Measurements from ENCODE around the gene LRRC7.

DNA sequence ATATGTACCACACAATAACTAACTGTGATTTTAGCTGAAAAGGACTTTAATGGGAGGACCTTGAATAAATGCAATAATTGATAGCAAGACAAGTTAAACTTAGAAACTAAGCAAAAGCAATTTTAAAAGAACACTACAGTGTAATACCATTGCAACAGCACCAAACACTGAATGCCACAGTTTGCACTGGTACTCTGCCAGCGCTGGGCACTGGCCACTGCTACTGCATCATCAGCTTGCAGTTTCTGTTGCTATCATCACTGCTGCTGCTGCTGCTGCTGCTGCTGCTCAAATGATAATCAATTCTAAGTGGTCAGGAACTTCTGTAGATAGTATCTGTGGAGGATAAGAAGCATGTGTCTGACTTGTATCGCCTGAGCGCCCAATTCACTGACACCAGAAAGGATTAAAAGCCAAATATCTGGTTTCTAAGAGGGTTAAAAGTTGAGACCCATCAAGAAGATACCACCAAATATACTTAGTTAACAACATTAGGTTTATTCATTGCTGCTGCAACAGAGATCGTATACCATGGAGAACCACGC lies 330.8 kb downstream of the LRRC7 start:
- TF ChIP-seq, protein P1, sequence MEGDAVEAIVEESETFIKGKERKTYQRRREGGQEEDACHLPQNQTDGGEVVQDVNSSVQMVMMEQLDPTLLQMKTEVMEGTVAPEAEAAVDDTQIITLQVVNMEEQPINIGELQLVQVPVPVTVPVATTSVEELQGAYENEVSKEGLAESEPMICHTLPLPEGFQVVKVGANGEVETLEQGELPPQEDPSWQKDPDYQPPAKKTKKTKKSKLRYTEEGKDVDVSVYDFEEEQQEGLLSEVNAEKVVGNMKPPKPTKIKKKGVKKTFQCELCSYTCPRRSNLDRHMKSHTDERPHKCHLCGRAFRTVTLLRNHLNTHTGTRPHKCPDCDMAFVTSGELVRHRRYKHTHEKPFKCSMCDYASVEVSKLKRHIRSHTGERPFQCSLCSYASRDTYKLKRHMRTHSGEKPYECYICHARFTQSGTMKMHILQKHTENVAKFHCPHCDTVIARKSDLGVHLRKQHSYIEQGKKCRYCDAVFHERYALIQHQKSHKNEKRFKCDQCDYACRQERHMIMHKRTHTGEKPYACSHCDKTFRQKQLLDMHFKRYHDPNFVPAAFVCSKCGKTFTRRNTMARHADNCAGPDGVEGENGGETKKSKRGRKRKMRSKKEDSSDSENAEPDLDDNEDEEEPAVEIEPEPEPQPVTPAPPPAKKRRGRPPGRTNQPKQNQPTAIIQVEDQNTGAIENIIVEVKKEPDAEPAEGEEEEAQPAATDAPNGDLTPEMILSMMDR (conservative IDR thresholded peaks at IDR 0.05; ENCODE audit: low read depth in 2 of 2) = no peak
- TF ChIP-seq, protein P2, sequence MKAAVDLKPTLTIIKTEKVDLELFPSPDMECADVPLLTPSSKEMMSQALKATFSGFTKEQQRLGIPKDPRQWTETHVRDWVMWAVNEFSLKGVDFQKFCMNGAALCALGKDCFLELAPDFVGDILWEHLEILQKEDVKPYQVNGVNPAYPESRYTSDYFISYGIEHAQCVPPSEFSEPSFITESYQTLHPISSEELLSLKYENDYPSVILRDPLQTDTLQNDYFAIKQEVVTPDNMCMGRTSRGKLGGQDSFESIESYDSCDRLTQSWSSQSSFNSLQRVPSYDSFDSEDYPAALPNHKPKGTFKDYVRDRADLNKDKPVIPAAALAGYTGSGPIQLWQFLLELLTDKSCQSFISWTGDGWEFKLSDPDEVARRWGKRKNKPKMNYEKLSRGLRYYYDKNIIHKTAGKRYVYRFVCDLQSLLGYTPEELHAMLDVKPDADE (IDR thresholded peaks at IDR 0.05) = no peak
- no peak for TF ChIP-seq POLR2AphosphoS5 (IDR thresholded peaks at IDR 0.05; ENCODE audit: low read depth)
- TF ChIP-seq, protein P3, sequence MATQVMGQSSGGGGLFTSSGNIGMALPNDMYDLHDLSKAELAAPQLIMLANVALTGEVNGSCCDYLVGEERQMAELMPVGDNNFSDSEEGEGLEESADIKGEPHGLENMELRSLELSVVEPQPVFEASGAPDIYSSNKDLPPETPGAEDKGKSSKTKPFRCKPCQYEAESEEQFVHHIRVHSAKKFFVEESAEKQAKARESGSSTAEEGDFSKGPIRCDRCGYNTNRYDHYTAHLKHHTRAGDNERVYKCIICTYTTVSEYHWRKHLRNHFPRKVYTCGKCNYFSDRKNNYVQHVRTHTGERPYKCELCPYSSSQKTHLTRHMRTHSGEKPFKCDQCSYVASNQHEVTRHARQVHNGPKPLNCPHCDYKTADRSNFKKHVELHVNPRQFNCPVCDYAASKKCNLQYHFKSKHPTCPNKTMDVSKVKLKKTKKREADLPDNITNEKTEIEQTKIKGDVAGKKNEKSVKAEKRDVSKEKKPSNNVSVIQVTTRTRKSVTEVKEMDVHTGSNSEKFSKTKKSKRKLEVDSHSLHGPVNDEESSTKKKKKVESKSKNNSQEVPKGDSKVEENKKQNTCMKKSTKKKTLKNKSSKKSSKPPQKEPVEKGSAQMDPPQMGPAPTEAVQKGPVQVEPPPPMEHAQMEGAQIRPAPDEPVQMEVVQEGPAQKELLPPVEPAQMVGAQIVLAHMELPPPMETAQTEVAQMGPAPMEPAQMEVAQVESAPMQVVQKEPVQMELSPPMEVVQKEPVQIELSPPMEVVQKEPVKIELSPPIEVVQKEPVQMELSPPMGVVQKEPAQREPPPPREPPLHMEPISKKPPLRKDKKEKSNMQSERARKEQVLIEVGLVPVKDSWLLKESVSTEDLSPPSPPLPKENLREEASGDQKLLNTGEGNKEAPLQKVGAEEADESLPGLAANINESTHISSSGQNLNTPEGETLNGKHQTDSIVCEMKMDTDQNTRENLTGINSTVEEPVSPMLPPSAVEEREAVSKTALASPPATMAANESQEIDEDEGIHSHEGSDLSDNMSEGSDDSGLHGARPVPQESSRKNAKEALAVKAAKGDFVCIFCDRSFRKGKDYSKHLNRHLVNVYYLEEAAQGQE (IDR thresholded peaks at IDR 0.05; ENCODE audit: unreplicated experiment) = no peak
- TF ChIP-seq EZH2 (IDR thresholded peaks at IDR 0.05; ENCODE audit: low read depth, unreplicated experiment) = no peak
- no peak for TF ChIP-seq CREB1 (CRISPR knock-in tag; IDR thresholded peaks at IDR 0.05; ENCODE audit: low read depth)
- TF ChIP-seq EZH2phosphoT487 (IDR thresholded peaks at IDR 0.05; ENCODE audit: unreplicated experiment) = no peak
- no peak for TF ChIP-seq JUNB (IDR thresholded peaks at IDR 0.05; ENCODE audit: unreplicated experiment)
- no peak for TF ChIP-seq NANOG (IDR thresholded peaks at IDR 0.05; ENCODE audit: borderline replicate concordance)
- TF ChIP-seq, protein P4, sequence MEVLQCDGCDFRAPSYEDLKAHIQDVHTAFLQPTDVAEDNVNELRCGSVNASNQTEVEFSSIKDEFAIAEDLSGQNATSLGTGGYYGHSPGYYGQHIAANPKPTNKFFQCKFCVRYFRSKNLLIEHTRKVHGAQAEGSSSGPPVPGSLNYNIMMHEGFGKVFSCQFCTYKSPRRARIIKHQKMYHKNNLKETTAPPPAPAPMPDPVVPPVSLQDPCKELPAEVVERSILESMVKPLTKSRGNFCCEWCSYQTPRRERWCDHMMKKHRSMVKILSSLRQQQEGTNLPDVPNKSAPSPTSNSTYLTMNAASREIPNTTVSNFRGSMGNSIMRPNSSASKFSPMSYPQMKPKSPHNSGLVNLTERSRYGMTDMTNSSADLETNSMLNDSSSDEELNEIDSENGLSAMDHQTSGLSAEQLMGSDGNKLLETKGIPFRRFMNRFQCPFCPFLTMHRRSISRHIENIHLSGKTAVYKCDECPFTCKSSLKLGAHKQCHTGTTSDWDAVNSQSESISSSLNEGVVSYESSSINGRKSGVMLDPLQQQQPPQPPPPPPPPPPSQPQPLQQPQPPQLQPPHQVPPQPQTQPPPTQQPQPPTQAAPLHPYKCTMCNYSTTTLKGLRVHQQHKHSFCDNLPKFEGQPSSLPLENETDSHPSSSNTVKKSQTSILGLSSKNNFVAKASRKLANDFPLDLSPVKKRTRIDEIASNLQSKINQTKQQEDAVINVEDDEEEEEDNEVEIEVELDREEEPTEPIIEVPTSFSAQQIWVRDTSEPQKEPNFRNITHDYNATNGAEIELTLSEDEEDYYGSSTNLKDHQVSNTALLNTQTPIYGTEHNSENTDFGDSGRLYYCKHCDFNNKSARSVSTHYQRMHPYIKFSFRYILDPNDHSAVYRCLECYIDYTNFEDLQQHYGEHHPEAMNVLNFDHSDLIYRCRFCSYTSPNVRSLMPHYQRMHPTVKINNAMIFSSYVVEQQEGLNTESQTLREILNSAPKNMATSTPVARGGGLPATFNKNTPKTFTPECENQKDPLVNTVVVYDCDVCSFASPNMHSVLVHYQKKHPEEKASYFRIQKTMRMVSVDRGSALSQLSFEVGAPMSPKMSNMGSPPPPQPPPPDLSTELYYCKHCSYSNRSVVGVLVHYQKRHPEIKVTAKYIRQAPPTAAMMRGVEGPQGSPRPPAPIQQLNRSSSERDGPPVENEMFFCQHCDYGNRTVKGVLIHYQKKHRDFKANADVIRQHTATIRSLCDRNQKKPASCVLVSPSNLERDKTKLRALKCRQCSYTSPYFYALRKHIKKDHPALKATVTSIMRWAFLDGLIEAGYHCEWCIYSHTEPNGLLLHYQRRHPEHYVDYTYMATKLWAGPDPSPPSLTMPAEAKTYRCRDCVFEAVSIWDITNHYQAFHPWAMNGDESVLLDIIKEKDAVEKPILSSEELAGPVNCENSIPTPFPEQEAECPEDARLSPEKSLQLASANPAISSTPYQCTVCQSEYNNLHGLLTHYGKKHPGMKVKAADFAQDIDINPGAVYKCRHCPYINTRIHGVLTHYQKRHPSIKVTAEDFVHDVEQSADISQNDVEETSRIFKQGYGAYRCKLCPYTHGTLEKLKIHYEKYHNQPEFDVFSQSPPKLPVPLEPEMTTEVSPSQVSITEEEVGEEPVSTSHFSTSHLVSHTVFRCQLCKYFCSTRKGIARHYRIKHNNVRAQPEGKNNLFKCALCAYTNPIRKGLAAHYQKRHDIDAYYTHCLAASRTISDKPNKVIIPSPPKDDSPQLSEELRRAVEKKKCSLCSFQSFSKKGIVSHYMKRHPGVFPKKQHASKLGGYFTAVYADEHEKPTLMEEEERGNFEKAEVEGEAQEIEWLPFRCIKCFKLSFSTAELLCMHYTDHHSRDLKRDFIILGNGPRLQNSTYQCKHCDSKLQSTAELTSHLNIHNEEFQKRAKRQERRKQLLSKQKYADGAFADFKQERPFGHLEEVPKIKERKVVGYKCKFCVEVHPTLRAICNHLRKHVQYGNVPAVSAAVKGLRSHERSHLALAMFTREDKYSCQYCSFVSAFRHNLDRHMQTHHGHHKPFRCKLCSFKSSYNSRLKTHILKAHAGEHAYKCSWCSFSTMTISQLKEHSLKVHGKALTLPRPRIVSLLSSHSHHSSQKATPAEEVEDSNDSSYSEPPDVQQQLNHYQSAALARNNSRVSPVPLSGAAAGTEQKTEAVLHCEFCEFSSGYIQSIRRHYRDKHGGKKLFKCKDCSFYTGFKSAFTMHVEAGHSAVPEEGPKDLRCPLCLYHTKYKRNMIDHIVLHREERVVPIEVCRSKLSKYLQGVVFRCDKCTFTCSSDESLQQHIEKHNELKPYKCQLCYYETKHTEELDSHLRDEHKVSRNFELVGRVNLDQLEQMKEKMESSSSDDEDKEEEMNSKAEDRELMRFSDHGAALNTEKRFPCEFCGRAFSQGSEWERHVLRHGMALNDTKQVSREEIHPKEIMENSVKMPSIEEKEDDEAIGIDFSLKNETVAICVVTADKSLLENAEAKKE (CRISPR knock-in tag; IDR thresholded peaks at IDR 0.05) = no peak
- TF ChIP-seq ZNF114 (CRISPR knock-in tag; IDR thresholded peaks at IDR 0.05) = no peak
- TF ChIP-seq STAT1 (IDR thresholded peaks at IDR 0.05; ENCODE audit: unreplicated experiment) = no peak
- no peak for TF ChIP-seq ZNF331 (CRISPR knock-in tag; IDR thresholded peaks at IDR 0.05; ENCODE audit: low read depth)
